ENCODE results near the gene PAPPA.

Gene PAPPA

GRCh38 chr9:116422119-116422979 is 268.8 kb downstream of the PAPPA start:
- DNase-seq (ENCODE audit: low read depth), result no peak

- no peak for DNase-seq (ENCODE audit: low read depth)
These were observed 269.6 kb downstream of the PAPPA start for GRCh38 chr9:116423149-116423548.

GRCh38 chr9:116425244-116425643 is 271.7 kb downstream of the PAPPA start:
- DNase-seq (ENCODE audit: low read depth), result no peak

- DNase-seq (ENCODE audit: low read depth), result no peak
These were observed 277.3 kb downstream of the PAPPA start for GRCh38 chr9:116430849-116431248.

GRCh38 chr9:116432051-116432450 is 278.5 kb downstream of the PAPPA start:
- DNase-seq (ENCODE audit: low read depth), result no peak

GRCh38 chr9:116434314-116434713 is 280.7 kb downstream of the PAPPA start:
- DNase-seq (ENCODE audit: low read depth), result no peak

- no peak for DNase-seq (ENCODE audit: low read depth)
These were observed 282.1 kb downstream of the PAPPA start for GRCh38 chr9:116435706-116436105.

- DNase-seq (ENCODE audit: low read depth), result no peak
These were observed 282.5 kb downstream of the PAPPA start for GRCh38 chr9:116436121-116436520.

- DNase-seq (ENCODE audit: low read depth), result no peak
These were observed 284.1 kb downstream of the PAPPA start for GRCh38 chr9:116437411-116438370.

- DNase-seq (ENCODE audit: low read depth), result no peak
These were observed 288.9 kb downstream of the PAPPA start for GRCh38 chr9:116442528-116442927.

GRCh38 chr9:116447934-116448333 is 294.3 kb downstream of the PAPPA start:
- peak; percentile 15 for DNase-seq (ENCODE audit: low read depth)

GRCh38 chr9:116448431-116448830 is 294.8 kb downstream of the PAPPA start:
- DNase-seq (ENCODE audit: low read depth), result no peak

- no peak for DNase-seq (ENCODE audit: low read depth)
These were observed 296.4 kb downstream of the PAPPA start for GRCh38 chr9:116449949-116450348.

GRCh38 chr9:116450378-116451139 is 297.0 kb downstream of the PAPPA start:
- peak; percentile 88 for DNase-seq (ENCODE audit: low read depth)

- no peak for DNase-seq (ENCODE audit: low read depth)
These were observed 298.0 kb downstream of the PAPPA start for GRCh38 chr9:116451500-116452115.
